ENCODE results near the gene ZNF513.
"Not testable (repeated sequence)": the region's sequence is repeated elsewhere in the genome, so short reads cannot be mapped to it uniquely, and the experiment has no call there.

The ZNF513 gene, protein sequence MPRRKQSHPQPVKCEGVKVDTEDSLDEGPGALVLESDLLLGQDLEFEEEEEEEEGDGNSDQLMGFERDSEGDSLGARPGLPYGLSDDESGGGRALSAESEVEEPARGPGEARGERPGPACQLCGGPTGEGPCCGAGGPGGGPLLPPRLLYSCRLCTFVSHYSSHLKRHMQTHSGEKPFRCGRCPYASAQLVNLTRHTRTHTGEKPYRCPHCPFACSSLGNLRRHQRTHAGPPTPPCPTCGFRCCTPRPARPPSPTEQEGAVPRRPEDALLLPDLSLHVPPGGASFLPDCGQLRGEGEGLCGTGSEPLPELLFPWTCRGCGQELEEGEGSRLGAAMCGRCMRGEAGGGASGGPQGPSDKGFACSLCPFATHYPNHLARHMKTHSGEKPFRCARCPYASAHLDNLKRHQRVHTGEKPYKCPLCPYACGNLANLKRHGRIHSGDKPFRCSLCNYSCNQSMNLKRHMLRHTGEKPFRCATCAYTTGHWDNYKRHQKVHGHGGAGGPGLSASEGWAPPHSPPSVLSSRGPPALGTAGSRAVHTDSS

GRCh38 chr2:27380626-27381545, at the start of gene ZNF513:
Gene ZNF513, minus strand, starts transcription at chr2:27380734. Its CDS starts 208 bp downstream, at chr2:27380526.
- Histone ChIP-seq H3K36me3 (peaks cover 74 to 88% (median 83%) of the 10 kb centered on the region in 11 experiments), H3K27me3 (no peaks in the 10 kb centered on the region), H3K9ac (peak within 1 kb of the TSS; percentile 82 to 94 (median 88)), H3K4me1 (peaks cover 19 to 60% (median 25%) of the 10 kb centered on the region in 10 experiments), H3K4me3 (peak within 1 kb of the TSS; percentile 67 to 85 (median 72)), H3K4me2 (peak within 1 kb of the TSS; percentile 89 to 99 (median 93)), H3K27ac (peak within 1 kb of the TSS; percentile 78 to 96 (median 87)), H4K20me1 (peaks cover 8 to 45% (median 29%) of the 10 kb centered on the region in 11 experiments; a peak in 16 of 22 replicates), H3K9me3 (replicated peaks in 1 of 11) (no peaks in the 10 kb centered on the region)
- no peak for TF ChIP-seq Cebpa-rat (IDR thresholded peaks at IDR 0.05)

DNA sequence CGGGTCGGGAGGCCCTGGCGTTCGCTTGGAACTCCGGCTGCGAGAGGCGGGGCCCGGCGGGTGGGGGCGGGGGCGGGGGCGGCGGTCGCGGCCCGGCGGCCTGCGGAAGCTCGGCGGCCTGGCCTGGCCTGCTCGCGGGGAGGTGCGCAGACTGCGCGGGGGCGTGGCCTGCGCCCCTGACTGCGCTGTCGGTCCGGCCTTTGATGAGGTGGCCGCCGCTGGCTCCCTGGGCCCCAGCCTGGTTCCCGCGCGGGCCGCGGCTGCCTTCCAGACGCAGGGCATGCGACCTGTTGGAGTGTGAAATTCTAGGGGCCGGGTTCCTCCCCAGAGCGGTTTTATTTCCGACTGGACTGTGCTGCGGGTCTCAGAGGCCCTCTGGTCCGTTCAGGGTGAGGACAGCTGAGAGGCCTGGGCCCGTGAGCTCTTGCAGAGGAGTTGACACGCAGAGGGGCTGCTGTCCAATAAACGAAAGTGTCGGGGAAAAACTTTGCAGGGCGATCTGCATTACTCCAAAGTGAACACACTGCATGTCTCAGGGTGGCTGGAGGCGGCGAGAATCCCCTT, 48.5 kb upstream of the ZNF513 start:
- Histone ChIP-seq H3K27ac (peak overlapping the region; percentile 88 to 98 (median 96)), H3K36me3 (peaks cover 12 to 33% (median 21%) of the 10 kb centered on the region in 11 experiments)

DNA sequence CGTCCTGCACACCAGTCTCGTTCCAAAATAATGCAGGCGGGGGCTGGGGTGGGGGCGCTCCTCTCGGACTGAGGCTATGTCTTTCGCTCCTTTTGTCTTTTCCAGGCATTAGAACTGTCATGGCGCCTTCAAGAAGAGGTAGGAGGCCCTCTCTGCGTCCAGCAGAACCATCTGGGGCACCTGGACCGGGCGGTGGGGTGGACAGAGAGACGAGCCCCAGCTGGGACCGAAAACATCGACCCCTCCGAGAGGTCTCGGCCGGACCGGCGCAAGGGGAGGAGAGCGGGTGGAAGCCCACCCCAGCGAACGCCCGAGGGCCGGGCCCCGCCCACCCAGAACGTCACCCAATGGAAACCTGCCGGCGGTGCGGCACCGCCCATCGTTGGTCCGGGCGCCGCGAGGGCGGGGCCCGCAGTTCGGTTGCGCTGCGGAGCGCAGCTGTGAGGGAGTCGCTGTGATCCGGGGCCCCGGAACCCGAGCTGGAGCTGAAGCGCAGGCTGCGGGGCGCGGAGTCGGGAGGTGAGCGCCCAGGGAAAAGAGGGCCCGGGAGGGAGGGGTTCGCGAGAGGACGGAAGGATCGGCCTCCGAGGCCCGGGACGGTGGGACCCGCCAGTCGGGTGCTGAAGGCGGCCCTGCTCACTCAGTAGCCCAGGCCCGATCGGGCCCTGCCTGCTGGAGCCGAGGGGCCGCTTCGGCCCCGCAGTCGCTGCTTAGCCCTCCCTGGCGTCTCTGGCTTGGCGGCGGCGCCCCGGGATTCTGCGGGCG, 47.9 kb upstream of the ZNF513 start, which contains the start of gene NRBP1:
Gene NRBP1, plus strand, starts transcription at position 419 of the 765 bp plus-strand sequence. CDS start 4,643 bp downstream, outside the sequence.
- Histone ChIP-seq H3K9ac (peak within 1 kb of the TSS; percentile 94 to 99 (median 98)), H3K4me3 (peak within 1 kb of the TSS; percentile 80 to 99 (median 94)), H3K4me2 (peak within 1 kb of the TSS; percentile 84 to 98 (median 97)), H3K27me3 (no peaks in the 10 kb centered on the region), H3K36me3 (peaks cover 5 to 26% (median 15%) of the 10 kb centered on the region in 11 experiments), H3K4me1 (peaks cover 31 to 41% (median 38%) of the 10 kb centered on the region in 10 experiments), H4K20me1 (peaks cover 43 to 45% (median 44%) of the 10 kb centered on the region in 11 experiments), H3K27ac (peak within 1 kb of the TSS; percentile 88 to 98 (median 96)), H3K9me3 (replicated peaks in 1 of 11) (no peaks in the 10 kb centered on the region)
- TF ChIP-seq Cebpa-rat (IDR thresholded peaks at IDR 0.05) = no peak

More for the DNA sequence above, 48.5 kb upstream of the ZNF513 start:
- H3K4me2 ChIP-seq = peak overlapping the region; percentile 77 to 98 (median 97)
- peaks cover 43 to 52% (median 51%) of the 10 kb centered on the region in 11 experiments for H4K20me1 ChIP-seq
- peak overlapping the region; percentile 94 to 99 (median 98) for H3K9ac ChIP-seq
- no peaks in the 10 kb centered on the region for H3K9me3 ChIP-seq (replicated peaks in 1 of 11)
- H3K27me3 ChIP-seq = no peaks in the 10 kb centered on the region
- H3K4me1 ChIP-seq = peaks cover 31 to 41% (median 38%) of the 10 kb centered on the region in 10 experiments
- H3K4me3 ChIP-seq = peak overlapping the region; percentile 80 to 99 (median 94)
- TF ChIP-seq Cebpa-rat (IDR thresholded peaks at IDR 0.05) = no peak

GRCh38 chr2:27427863-27428212, 47.3 kb upstream of the ZNF513 start:
- Histone ChIP-seq H3K9ac (peak overlapping the region; percentile 94 to 99 (median 98)), H3K9me3 (replicated peaks in 1 of 11) (no peaks in the 10 kb centered on the region), H3K4me3 (peak overlapping the region; percentile 80 to 99 (median 94)), H3K27ac (peak overlapping the region; percentile 88 to 98 (median 96)), H3K36me3 (peaks cover 0 to 21% (median 9%) of the 10 kb centered on the region in 11 experiments; a peak in 17 of 22 replicates), H3K4me1 (peaks cover 31 to 41% (median 38%) of the 10 kb centered on the region in 10 experiments), H3K4me2 (peak overlapping the region; percentile 71 to 98 (median 82)), H4K20me1 (peaks cover 38 to 40% (median 39%) of the 10 kb centered on the region in 11 experiments), H3K27me3 (no peaks in the 10 kb centered on the region)
- no peak for TF ChIP-seq Cebpa-rat (IDR thresholded peaks at IDR 0.05)

DNA sequence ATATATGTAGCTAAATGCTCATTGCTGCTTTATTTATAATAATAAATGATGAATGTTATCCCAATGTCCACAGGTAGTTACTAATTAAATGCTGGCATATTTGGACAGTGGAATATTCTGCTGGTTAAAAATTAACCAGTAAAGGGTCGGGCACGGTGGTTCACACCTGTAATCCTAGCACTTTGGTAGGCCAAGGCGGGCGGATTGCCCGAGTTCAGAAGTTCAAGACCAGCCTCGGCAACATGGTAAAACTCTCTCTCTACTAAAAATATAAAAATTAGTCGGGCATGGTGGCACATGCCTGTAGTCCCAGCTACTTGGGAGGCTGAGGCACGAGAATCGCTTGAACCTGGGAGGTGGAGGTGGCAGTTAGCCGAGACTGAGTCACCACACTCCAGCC, 44.5 kb upstream of the ZNF513 start:
- Histone ChIP-seq H4K20me1 (peaks cover 10 to 12% (median 11%) of the 10 kb centered on the region in 11 experiments), H3K4me1 (peaks cover 9 to 26% (median 21%) of the 10 kb centered on the region in 10 experiments)
- H3K27ac ChIP-seq; H3K9me3 ChIP-seq (replicated peaks in 1 of 11); H3K4me3 ChIP-seq; H3K27me3 ChIP-seq; H3K9ac ChIP-seq; H3K36me3 ChIP-seq; H3K4me2 ChIP-seq: not testable (repeated sequence)

GRCh38 chr2:27422958-27423357, 42.4 kb upstream of the ZNF513 start:
- no peak for TF ChIP-seq Cebpa-rat (IDR thresholded peaks at IDR 0.05)
- no peak overlapping the region for H3K9ac ChIP-seq
- H3K4me3 ChIP-seq = no peak overlapping the region
- H3K4me1 ChIP-seq = peaks cover 5 to 19% (median 14%) of the 10 kb centered on the region in 10 experiments; a peak in 16 of 20 replicates
- no peak overlapping the region for H3K4me2 ChIP-seq
- no peak overlapping the region for H3K27ac ChIP-seq
- H4K20me1 ChIP-seq = no peaks in the 10 kb centered on the region
- no peaks in the 10 kb centered on the region for H3K27me3 ChIP-seq
- H3K36me3 ChIP-seq = no peaks in the 10 kb centered on the region
- no peaks in the 10 kb centered on the region for H3K9me3 ChIP-seq (replicated peaks in 1 of 11)

- Histone ChIP-seq H3K4me2 (no peak overlapping the region), H4K20me1 (no peaks in the 10 kb centered on the region), H3K27ac (no peak overlapping the region), H3K27me3 (no peaks in the 10 kb centered on the region), H3K36me3 (no peaks in the 10 kb centered on the region), H3K4me1 (peaks cover 0 to 9% (median 4%) of the 10 kb centered on the region in 10 experiments; a peak in 11 of 20 replicates), H3K9ac (no peak overlapping the region), H3K4me3 (no peak overlapping the region), H3K9me3 (replicated peaks in 1 of 11) (no peaks in the 10 kb centered on the region)
- TF ChIP-seq Cebpa-rat (IDR thresholded peaks at IDR 0.05) = no peak
These were observed 41.2 kb upstream of the ZNF513 start for GRCh38 chr2:27421660-27422250.

Data from BLaER1 treated with 17β-estradiol and CSF1 and Interleukin-3, amounts not matched to agents 10 nM and 100 nM (cell line).